WTC11 (cell line): Measurements from ENCODE around the gene YBEY.

Experiments
- ZNF671 ChIP-seq: fragments of 250-450 bp; sonication (Bioruptor Pico); IDR thresholded peaks from 2 replicates; pipeline ENCODE4 v1.8.0; 2021; ENCODE audit warnings: mild to moderate bottlenecking
- TF ChIP-seq, protein P1 (sequence below): fragments of 200-600 bp; IDR thresholded peaks from 2 replicates; pipeline ENCODE4 v1.8.0; 2022; ENCODE audit warnings: antibody characterized with exemption

DNA sequence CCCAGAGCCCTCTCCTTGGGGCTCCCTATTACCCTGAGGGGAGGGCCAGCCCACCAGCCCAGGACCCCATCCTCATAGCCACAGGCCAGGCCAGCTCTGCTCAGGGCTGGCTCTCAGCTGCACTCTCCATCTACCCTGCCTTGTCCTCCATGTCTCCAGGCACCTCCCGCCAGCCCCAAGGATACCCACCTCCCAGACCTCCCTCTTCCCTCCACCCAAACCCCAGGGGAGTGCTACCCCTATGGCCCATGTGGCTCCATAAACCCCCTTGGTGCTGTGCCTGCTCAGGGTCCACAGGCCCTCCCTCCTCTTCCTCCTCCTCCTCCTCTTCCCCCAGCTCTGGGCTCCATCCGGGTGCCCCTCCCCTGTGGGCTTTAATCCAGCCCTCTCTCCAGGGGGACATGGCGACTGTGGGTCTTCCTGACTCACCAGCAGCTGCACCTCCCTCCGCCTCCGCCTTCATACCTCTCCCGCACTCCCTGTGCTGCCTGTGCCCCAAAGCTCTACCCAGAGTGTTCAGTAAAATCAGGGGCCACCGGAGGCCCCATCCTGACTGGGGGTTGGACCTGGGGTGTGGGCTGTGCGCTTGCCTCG lies 9.1 kb downstream of the YBEY start:
- TF ChIP-seq, protein P1, sequence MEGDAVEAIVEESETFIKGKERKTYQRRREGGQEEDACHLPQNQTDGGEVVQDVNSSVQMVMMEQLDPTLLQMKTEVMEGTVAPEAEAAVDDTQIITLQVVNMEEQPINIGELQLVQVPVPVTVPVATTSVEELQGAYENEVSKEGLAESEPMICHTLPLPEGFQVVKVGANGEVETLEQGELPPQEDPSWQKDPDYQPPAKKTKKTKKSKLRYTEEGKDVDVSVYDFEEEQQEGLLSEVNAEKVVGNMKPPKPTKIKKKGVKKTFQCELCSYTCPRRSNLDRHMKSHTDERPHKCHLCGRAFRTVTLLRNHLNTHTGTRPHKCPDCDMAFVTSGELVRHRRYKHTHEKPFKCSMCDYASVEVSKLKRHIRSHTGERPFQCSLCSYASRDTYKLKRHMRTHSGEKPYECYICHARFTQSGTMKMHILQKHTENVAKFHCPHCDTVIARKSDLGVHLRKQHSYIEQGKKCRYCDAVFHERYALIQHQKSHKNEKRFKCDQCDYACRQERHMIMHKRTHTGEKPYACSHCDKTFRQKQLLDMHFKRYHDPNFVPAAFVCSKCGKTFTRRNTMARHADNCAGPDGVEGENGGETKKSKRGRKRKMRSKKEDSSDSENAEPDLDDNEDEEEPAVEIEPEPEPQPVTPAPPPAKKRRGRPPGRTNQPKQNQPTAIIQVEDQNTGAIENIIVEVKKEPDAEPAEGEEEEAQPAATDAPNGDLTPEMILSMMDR, result no peak
- TF ChIP-seq ZNF671 (CRISPR knock-in tag), result no peak
